ENCODE results near the gene PLPPR4.
"Not testable (repeated sequence)": the region's sequence is repeated elsewhere in the genome, so short reads cannot be mapped to it uniquely, and the experiment has no call there.

Gene PLPPR4

DNA sequence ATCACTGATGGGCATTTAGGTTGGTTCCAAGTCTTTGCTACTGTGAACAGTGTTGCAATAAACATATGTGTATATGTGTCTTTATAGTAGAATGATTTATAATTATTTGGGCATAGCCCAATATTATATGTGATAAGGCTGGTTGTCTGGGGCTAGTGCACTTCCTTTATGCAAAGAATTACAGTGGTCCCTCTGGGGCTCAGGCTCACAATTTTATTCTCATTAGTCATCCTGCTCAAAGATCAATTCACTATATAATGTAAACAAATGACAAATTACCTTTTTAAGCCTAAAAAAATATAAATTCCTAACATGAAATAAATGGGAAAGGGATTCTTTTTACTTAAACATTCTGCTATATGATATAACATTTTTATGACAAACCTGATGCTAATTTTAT lies 5.0 kb downstream of the PLPPR4 start:
- no peak for DNase-seq (ENCODE audit: low read depth in 2 of 2)

DNA sequence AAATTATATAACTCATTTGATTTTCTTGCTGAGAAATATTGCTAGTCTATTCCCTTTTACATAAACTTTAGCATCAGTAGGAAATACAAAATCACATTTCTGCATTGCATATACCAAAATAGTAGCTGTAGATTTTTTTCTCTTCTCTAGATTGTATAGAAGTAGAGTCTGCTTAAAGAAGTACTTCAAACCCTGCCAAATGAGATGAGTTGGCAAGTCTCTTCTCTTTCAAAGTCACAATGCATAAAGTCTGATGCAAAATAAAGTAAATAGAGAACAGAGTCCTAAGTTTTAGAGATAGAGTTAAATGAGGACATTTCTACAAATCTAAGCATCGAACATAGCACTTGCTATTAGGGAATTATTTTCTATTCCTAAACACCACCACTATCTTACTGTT lies 6.4 kb downstream of the PLPPR4 start:
- no peak for DNase-seq (ENCODE audit: low read depth in 2 of 2)

DNA sequence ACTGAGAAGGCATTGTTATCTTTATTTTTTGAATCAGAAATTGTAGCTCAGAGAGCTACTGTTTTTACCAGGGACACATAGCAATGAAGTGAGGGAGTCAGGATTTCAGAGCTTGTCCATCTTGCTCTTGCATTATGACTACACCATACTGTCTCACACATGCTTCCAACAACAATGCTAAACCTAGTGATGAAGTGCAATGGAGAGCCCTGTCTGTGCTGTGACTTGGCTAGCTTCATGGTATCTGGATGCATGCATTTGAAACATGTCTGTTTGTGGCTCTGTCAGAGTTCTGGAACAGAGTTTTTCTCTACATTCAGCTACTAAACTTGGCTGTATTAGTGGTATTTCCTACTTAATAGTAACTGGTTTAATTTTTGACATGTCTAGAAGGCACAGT lies 7.0 kb downstream of the PLPPR4 start:
- no peak for DNase-seq (ENCODE audit: low read depth in 2 of 2)

DNA sequence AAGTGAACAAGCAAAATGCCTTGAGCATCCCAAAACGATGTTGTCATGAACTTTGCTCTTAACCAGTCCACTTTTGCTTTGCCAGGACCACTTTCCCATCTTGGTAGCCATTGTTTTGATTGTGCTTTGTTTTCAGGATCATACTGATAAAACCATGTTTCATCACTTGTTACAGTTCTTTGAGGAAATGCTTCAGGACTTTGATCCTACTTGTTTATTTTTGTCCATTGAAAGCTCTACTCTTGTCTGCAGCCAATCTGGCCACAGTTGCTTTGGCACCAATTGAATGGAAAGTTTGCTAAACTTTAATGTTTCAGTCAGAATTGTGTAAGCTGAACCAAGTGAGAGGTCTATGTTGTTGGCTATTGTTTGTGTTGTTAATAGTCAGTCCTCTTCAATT lies 12.8 kb downstream of the PLPPR4 start:
- no peak for DNase-seq (ENCODE audit: low read depth in 2 of 2)

DNA sequence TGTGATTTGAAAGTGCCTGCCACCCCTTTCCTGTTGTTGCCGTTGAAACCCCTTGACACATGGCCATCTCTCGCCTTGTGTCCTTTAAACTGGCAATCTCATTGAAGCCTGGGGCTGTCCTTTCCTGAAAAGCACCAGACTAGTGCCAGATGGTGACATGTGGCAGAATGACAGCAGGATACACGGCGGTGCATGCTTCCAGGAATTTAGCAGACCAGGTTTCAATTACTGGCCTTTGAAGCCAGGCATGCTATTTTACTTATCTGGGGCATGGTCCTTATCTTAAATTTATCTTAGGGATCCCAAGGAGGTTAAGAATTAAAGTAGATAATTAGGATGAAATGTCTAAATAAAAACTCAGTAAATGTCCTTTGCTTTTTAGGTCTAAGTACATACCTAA lies 15.2 kb downstream of the PLPPR4 start:
- DNase-seq (ENCODE audit: low read depth in 2 of 2), result no peak

DNA sequence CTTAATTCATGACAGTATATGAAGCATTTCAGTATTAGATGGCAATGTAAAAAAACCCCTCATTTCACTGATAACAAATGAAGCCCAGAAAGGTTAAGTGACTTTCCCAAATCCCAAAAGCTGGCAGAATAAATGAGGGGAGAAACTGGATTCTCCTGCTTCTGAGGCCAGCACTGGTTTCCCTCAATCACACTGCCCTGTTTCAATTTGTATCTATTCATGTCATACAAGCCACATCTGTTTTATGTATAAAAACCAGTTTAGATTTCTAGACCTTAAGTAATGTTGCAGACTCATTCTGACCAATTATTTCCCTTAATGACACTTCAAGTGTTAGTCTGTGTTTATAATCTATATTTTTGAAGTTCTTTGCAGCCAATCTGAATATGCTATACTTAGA lies 16.8 kb downstream of the PLPPR4 start:
- DNase-seq (ENCODE audit: low read depth in 2 of 2), result no peak

DNA sequence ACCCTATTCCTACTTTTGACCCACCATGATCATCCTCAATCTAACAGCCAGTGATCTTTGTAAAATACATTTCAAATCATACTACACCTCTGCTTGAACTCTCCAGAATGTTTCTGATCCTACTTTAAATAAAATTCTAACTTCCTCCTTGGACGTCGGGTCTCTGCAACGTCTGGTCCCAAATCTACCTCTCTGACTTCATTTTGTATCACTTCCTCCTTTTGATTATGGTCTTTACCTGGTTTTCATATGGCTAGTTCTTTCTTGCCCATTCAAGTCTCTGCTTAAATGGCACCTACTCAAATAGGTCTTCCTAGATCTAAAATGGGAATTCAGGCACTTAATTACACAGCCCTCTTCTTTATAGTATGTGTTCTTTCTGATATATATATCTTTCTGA lies 18.2 kb downstream of the PLPPR4 start:
- no peak for DNase-seq (ENCODE audit: low read depth in 2 of 2)

DNA sequence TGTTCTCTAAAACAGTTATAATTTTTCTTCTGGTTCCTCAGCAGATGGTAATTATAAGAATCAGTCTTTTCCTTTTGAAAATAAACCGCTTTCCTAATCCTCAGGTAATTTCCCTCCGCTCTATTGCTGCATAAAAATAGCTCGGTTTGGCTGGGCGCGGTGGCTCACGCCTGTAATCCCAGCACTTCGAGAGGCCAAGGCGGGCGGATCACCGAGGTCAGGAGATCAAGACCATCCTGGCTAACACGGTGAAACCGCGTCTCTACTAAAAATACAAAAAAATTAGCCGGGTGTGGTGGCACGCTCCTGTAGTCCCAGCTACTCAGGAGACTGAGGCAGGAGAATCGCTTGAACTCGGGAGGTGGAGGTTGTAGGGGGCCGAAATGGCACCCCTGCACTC lies 19.2 kb downstream of the PLPPR4 start:
- not testable (repeated sequence) for DNase-seq (ENCODE audit: low read depth in 2 of 2)

DNA sequence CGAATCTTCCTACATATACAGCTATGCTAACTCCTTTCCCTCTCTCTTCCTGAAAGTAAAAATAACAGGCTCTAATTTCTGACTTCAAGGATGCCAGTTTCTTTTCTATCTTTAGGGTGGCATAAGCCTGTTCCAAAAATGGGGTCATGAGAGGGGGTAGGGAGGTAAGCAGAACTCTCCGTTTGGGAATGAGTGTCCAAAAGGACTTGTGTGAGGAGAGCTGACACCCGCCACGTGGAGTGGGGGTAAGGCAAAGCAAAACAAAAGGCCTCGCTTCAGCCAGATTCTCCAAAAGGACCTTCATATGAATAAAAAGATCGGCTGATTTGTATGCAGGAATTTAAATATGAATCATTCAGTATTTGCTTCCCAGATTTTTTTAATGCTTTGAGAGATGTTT lies 28.6 kb downstream of the PLPPR4 start:
- DNase-seq (ENCODE audit: low read depth in 2 of 2), result no peak

DNA sequence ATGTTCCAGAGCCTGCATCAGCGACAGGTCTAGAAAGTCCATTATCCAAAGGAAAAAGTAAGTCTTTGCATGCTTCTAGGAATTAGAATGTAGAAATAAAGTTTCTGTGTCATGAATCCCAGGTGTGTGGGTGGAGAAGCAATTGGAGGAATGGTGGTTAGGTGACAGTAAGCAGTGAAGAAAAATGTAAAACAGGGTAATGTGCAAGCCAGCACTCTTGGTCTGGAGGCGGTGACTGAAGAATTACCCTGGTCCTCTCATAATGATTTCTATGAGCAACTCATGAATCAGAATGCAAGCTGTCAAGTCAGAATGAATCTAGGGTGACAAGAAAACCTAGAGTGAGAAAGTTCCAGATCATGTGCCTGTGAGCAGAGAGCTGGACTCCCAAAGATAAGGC lies 33.6 kb downstream of the PLPPR4 start:
- no peak for DNase-seq (ENCODE audit: low read depth in 2 of 2)

DNA sequence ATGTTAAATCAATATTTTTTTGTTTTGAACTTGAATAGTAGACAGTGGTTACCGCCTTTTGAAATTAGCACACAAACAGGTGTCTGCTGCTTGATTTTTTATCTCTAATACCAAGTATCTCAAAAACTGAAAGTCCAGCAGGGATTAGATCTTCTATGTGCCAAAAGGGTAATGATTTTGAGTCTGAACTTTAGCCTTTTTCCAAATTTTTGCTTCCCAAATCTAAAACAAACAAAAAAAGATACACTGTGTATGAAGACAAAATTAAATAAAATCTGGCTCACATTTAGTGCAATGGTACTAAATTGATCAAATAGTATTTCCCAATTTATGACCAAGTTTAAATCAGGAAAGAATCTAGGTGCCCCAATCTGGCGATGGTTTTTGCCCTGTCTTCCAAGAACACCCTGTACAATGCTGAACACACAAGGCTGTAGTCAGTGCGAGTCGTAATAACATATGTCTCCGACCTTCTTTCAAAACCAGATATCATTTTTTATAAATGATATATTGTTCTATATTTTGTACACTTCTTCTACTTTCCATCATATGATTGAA lies 40.5 kb downstream of the PLPPR4 start:
- DNase-seq (ENCODE audit: low read depth in 2 of 2), result no peak

DNA sequence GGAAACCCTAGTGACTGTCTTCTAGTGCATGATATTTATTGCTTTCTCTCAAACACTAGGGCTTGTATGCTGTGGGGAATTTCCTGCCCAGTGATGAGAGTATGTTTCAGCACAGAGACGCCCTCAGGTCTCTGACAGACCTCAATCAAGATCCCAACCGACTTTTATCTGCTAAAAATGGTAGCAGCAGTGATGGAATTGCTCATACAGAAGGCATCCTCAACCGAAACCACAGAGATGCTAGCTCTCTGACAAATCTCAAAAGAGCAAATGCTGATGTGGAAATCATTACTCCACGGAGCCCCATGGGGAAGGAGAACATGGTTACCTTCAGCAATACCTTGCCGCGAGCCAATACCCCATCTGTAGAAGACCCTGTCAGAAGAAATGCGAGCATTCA lies 41.3 kb downstream of the PLPPR4 start:
- DNase-seq (ENCODE audit: low read depth in 2 of 2), result no peak

DNA sequence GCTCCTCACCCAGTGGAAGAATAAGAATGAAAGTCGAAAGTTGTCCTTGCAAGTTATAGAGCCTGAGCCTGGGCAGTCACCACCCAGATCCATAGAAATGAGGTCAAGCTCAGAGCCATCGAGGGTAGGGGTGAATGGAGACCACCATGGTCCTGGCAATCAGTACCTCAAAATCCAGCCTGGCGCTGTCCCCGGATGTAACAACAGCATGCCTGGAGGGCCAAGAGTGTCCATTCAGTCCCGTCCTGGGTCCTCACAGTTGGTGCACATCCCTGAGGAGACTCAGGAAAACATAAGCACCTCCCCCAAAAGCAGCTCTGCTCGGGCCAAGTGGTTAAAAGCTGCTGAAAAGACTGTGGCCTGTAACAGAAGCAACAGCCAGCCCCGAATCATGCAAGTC lies 41.8 kb downstream of the PLPPR4 start:
- no peak for DNase-seq (ENCODE audit: low read depth in 2 of 2)

DNA sequence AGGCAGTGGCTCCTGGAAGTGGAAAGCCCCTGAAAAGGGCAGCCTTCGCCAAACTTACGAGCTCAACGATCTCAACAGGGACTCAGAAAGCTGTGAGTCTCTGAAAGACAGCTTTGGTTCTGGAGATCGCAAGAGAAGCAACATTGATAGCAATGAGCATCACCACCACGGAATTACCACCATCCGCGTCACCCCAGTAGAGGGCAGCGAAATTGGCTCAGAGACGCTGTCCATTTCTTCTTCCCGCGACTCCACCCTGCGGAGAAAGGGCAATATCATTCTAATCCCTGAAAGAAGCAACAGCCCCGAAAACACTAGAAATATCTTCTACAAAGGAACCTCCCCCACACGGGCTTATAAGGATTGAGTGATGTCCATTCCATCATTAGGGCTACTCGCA lies 42.4 kb downstream of the PLPPR4 start:
- DNase-seq (ENCODE audit: low read depth in 2 of 2), result no peak

DNA sequence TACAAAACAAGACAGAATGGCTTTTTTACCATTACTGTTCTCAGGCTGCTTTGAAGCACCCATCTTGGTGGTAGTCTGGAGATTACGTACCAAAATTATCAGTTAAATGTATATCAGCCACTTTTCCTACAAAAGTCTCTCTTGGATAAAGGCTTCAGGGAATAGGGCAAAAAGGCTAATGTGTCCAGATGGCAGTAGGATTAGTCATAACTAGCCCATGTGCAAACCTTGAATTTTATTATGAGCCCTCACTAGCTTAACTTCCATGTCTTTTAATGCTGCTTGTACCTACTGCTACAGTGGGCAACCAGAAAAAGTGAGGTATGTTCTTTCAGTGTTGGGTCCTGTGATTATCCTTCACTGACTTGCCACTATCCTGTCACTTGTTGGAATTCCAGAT lies 51.0 kb downstream of the PLPPR4 start:
- no peak for DNase-seq (ENCODE audit: low read depth in 2 of 2)

DNA sequence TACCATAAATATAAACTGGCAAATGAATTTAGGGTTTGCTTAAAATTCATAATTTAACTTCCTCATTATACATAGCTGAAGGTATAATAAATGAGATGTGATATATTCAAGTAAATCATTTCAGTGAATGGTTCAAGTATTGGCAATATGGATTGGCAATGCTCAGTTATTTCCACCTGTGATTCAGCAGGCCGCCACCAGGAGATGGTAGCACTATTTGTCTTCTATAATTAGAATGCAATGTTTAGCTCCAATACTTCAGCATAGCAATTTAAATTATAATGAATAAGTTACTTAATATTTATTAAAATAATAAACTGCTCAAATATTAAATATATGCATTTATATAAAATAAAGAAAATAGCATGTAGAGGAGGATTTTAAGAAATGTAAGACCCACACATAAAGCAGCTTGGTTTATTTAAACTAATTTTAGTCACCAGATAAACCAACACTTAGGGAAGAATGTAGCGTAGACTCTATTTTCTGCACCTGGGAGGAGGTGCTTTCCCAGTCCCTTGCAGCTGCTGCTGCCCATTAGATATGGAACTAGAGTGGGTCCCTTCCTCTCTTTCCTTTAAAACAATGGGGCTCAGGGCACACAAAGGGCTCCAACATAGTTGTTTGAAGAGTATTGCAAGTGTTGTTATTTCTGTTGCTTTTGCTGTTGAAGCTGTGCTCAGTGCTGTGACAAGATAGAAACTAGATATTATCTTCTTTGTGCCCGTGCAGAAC lies 62.1 kb downstream of the PLPPR4 start:
- no peak for DNase-seq (ENCODE audit: low read depth in 2 of 2)

DNA sequence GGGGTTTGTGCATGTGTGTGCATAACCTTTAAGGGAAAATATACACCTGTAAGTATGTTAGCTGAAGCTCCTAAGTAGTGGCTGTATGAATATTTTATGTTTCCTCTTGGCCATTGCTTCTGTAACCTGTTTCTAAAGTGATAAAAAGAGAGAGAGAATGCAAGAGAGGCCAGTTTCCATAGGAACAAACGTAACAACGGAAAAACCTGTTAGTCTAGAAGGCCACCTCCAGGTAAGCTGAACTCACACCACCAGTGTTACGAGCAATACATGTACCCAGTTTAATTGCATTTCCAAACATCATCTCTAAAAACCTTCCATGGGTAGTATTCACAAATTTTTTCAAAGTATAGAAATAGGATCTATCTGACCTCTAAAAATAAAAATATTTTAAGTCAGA lies 63.1 kb downstream of the PLPPR4 start:
- DNase-seq (ENCODE audit: low read depth in 2 of 2), result no peak

DNA sequence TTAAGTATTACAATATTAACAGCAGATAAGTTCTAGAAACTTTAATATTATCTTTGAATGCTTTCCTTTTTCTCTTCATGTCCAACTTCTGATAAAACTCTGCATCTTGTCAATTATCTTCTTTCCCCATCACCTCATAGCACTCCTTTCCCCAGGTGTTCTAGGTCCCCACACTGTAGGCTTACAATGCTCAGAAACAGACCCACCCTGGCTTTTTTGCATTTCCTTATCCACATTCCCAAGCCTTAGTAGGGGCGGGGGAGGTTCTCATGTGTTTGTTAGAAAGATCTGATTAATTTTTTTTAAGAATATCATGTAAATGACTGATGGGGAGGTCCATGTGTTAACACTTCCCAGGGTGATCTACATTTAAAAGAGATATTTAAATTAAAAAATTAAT lies 63.9 kb downstream of the PLPPR4 start:
- DNase-seq (ENCODE audit: low read depth in 2 of 2), result no peak

DNA sequence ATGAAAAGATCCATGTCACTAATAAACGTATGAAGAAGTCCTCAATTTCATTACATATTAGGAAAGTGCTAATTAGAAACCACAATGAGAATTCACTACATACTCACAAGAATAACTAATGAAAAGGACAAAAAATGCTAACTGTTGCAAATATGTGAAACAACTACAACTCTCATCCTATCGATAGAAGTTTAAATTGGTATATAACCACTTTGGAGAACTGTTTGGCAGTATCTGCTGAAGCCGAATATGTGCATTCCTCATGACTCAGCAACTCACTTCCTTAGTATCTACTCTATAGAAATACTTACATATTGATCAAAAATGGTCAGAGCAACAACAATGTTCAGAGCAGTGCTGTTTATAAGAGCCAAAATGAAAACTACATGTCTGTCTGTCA lies 66.8 kb downstream of the PLPPR4 start:
- no peak for DNase-seq (ENCODE audit: low read depth in 2 of 2)

DNA sequence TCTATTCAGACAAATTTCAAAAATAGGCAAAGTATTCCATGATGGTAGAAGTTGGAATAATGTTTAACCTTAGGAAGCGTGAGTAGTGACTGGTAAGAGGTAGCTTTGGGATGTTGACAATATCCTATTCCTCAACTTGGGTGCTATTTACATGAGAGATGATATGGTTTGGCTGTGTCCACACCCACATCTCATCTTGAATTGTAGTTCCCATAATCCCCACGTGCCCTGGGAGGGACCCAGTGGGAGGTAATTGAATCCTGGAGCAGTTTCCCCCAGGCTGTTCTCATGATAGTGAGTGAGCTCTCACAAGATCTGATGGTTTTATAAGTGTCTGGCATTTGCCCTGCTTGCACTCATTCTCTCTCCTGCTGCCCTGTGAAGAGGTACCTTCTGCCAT lies 67.3 kb downstream of the PLPPR4 start:
- no peak for DNase-seq (ENCODE audit: low read depth in 2 of 2)

DNA sequence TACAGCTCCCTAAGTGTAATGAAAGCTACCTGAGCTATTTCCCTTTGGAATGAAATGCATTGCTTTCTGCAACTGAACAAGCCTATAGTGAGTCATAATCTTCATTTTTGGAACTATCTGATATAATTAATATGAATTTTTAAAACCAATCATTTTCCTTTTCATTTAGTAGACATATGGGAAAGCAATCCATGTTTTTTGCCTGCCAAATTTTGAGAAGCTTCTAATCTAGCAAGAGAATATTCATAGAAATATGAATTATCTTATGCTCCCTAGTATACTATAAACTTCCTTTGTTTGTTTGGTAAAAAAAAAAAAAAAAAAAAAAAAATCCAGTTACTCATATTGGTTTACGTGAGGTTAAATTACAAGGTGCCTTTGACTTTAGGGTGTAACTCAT lies 68.3 kb downstream of the PLPPR4 start:
- no peak for DNase-seq (ENCODE audit: low read depth in 2 of 2)

DNA sequence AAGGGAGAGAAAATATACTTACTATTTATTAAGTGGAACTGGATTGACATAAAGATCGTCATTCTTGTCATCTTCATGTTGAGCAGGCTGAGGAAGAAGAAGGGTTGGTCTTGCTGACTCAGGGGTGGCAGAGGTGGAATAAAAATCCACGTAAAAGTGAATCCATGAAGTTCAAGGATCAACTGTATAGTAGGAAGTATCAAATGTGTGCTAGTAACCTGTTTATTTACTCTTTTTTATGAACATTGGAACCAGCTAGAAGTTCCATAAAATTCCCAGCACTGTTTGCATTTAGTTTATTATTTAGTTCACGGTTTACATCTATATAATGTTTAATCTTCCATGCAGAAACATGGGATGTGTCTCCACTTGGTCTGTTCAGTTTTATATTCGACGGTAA lies 70.7 kb downstream of the PLPPR4 start:
- DNase-seq (ENCODE audit: low read depth in 2 of 2), result no peak

DNA sequence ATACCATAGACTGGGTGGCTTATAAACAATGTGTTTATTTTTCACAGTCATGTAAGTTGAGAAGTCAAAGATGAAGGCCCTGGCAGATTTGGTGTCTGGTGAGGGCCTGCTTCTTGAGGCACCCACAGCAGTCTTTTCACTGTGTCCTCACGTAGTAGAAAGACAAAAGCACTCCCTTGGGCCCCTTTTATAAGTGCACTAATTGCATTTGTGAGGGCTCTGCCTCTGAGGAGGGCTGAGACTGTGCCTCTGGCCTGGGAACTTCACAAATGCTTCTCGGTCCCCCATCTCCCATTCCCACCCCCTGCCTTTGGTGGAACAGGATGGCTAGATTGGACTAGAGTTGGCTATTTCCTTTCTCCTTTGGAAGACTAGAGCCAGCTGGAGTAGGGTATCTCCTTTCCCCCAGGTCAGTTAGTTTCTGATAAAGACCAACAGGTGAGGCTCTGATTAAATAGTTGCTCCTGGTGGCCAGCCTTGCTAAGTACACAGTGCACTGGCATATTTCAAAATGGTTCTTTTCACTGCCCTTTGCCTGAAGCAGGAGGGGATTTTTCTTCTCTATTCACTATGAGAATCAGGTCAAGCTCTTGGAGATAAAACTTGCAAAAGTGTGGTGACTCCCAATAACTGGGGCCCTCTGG lies 82.9 kb downstream of the PLPPR4 start:
- DNase-seq (ENCODE audit: low read depth in 2 of 2), result no peak
